ENCODE measurements around the gene SLC40A1. TPM values are rescaled to one million over a fixed set of nuclear protein-coding genes. Genes with fewer than 3 reads are reported as not detected.

Gene SLC40A1
- total and polyA plus RNA-seq, 2 of the 13 experiments (the other 11 are each of a cell fraction or from before 2014, with no cell fraction given) = 10.6 to 24.9 TPM

GRCh38 chr2:189580658-189581353, at the start of gene SLC40A1 (continued):
- TF ChIP-seq, protein P1, sequence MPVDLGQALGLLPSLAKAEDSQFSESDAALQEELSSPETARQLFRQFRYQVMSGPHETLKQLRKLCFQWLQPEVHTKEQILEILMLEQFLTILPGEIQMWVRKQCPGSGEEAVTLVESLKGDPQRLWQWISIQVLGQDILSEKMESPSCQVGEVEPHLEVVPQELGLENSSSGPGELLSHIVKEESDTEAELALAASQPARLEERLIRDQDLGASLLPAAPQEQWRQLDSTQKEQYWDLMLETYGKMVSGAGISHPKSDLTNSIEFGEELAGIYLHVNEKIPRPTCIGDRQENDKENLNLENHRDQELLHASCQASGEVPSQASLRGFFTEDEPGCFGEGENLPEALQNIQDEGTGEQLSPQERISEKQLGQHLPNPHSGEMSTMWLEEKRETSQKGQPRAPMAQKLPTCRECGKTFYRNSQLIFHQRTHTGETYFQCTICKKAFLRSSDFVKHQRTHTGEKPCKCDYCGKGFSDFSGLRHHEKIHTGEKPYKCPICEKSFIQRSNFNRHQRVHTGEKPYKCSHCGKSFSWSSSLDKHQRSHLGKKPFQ (CRISPR knock-in tag; IDR thresholded peaks at IDR 0.05; ENCODE audit: insufficient replicate concordance) = no peak
- TF ChIP-seq ZNF143 (CRISPR knock-in tag; IDR thresholded peaks at IDR 0.05) (peak; percentile 69), ZNF850 (CRISPR knock-in tag; conservative IDR thresholded peaks at IDR 0.05) (no peak), MAZ (IDR thresholded peaks at IDR 0.05; ENCODE audit: borderline replicate concordance, low read depth, low read length) (0 out of 2 replicates have a peak, but pooled peaks have one; percentile 25), MAZ (CRISPR knock-in tag; IDR thresholded peaks at IDR 0.05; ENCODE audit: low read depth) (peak; percentile 83), ZNF274 (CRISPR knock-in tag; IDR thresholded peaks at IDR 0.05) (peak; percentile 44; the same call in 1 of the 2 replicates), ZNF354B (CRISPR knock-in tag; IDR thresholded peaks at IDR 0.05) (no peak; the same call in 1 of the 2 replicates), FOXA3 (CRISPR knock-in tag; IDR thresholded peaks at IDR 0.05) (0 out of 2 replicates have a peak, but pooled peaks have one; percentile 14), GATA4 (IDR thresholded peaks at IDR 0.05; ENCODE audit: borderline replicate concordance, low read depth) (peak; percentile 47; the same call in 1 of the 2 replicates), POLR2A (IDR thresholded peaks at IDR 0.05; ENCODE audit: insufficient read depth in 1 of 2, low read depth in 2 of 2, low read length in 2 of 2) (peak; percentile 73 to 91), CHD2 (IDR thresholded peaks at IDR 0.05; ENCODE audit: low read depth, low read length) (0 out of 2 replicates have a peak, but pooled peaks have one; percentile 36), ZNF614 (CRISPR knock-in tag; IDR thresholded peaks at IDR 0.05; ENCODE audit: borderline replicate concordance) (peak; percentile 44), ZNF644 (CRISPR knock-in tag; IDR thresholded peaks at IDR 0.05; ENCODE audit: low read depth) (no peak), TCF7 (IDR thresholded peaks at IDR 0.05; ENCODE audit: low read depth) (no peak), ZNF263 (CRISPR knock-in tag; IDR thresholded peaks at IDR 0.05) (0 out of 2 replicates have a peak, but pooled peaks have one; percentile 34), ZSCAN20 (CRISPR knock-in tag; IDR thresholded peaks at IDR 0.05; ENCODE audit: borderline replicate concordance) (peak; percentile 95), EED (CRISPR knock-in tag; IDR thresholded peaks at IDR 0.05) (peak; percentile 85; the same call in 1 of the 2 replicates), ZNF761 (CRISPR knock-in tag; conservative IDR thresholded peaks at IDR 0.05) (0 out of 2 replicates have a peak, but pooled peaks have one; percentile 54), SALL1 (CRISPR knock-in tag; IDR thresholded peaks at IDR 0.05) (peak; percentile 77), ZNF292 (CRISPR knock-in tag; IDR thresholded peaks at IDR 0.05; ENCODE audit: borderline replicate concordance, low read depth) (no peak), ARID2 (CRISPR knock-in tag; IDR thresholded peaks at IDR 0.05; ENCODE audit: borderline replicate concordance) (no peak), MZF1 (CRISPR knock-in tag; IDR thresholded peaks at IDR 0.05; ENCODE audit: borderline replicate concordance) (no peak)
- TF ChIP-seq, protein P2, sequence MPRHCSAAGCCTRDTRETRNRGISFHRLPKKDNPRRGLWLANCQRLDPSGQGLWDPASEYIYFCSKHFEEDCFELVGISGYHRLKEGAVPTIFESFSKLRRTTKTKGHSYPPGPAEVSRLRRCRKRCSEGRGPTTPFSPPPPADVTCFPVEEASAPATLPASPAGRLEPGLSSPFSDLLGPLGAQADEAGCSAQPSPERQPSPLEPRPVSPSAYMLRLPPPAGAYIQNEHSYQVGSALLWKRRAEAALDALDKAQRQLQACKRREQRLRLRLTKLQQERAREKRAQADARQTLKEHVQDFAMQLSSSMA (CRISPR knock-in tag; IDR thresholded peaks at IDR 0.05) = 0 out of 2 replicates have a peak, but pooled peaks have one; percentile 66
- TF ChIP-seq, protein P3, sequence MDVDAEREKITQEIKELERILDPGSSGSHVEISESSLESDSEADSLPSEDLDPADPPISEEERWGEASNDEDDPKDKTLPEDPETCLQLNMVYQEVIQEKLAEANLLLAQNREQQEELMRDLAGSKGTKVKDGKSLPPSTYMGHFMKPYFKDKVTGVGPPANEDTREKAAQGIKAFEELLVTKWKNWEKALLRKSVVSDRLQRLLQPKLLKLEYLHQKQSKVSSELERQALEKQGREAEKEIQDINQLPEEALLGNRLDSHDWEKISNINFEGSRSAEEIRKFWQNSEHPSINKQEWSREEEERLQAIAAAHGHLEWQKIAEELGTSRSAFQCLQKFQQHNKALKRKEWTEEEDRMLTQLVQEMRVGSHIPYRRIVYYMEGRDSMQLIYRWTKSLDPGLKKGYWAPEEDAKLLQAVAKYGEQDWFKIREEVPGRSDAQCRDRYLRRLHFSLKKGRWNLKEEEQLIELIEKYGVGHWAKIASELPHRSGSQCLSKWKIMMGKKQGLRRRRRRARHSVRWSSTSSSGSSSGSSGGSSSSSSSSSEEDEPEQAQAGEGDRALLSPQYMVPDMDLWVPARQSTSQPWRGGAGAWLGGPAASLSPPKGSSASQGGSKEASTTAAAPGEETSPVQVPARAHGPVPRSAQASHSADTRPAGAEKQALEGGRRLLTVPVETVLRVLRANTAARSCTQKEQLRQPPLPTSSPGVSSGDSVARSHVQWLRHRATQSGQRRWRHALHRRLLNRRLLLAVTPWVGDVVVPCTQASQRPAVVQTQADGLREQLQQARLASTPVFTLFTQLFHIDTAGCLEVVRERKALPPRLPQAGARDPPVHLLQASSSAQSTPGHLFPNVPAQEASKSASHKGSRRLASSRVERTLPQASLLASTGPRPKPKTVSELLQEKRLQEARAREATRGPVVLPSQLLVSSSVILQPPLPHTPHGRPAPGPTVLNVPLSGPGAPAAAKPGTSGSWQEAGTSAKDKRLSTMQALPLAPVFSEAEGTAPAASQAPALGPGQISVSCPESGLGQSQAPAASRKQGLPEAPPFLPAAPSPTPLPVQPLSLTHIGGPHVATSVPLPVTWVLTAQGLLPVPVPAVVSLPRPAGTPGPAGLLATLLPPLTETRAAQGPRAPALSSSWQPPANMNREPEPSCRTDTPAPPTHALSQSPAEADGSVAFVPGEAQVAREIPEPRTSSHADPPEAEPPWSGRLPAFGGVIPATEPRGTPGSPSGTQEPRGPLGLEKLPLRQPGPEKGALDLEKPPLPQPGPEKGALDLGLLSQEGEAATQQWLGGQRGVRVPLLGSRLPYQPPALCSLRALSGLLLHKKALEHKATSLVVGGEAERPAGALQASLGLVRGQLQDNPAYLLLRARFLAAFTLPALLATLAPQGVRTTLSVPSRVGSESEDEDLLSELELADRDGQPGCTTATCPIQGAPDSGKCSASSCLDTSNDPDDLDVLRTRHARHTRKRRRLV (CRISPR knock-in tag; IDR thresholded peaks at IDR 0.05) = no peak
